ENCODE data around the gene AKAP4. TPM values are rescaled to one million over a fixed set of nuclear protein-coding genes. Genes with fewer than 3 reads are reported as not detected.

AKAP4 gene
- polyA plus RNA-seq, 2 of the 4 experiments (the other 2 are of a cell fraction) = not detected

- DNase-seq (ENCODE audit: low read depth in 1 of 2, low spot score in 1 of 2) (no peak), FAIRE-seq (no peak), ATAC-seq (no peak)
- CTCF ChIA-PET = no interaction called here
- Histone ChIP-seq H3K4me2 (no peak overlapping the region), H3K4me3 (no peak overlapping the region), H3K27ac (no peak overlapping the region), H3K9me3 (no peaks in the 10 kb centered on the region), H3K4me1 (no peaks in the 10 kb centered on the region)
- no peak for TF ChIP-seq FOXS1 (CRISPR knock-in tag; IDR thresholded peaks at IDR 0.05)
- TF ChIP-seq REST (IDR thresholded peaks at IDR 0.05) = no peak
- no peak for TF ChIP-seq E2F6 (IDR thresholded peaks at IDR 0.05; ENCODE audit: borderline replicate concordance, low read depth)
- no peak for TF ChIP-seq TFCP2L1 (CRISPR knock-in tag; IDR thresholded peaks at IDR 0.05)
- TF ChIP-seq MYC (IDR thresholded peaks at IDR 0.05; ENCODE audit: borderline replicate concordance, low read length) = no peak
- no peak for TF ChIP-seq NFE2L2 (conservative IDR thresholded peaks at IDR 0.05; ENCODE audit: low read length)
- no peak for TF ChIP-seq JUN (IDR thresholded peaks at IDR 0.05)
- TF ChIP-seq RCOR1 (IDR thresholded peaks at IDR 0.05; ENCODE audit: low read depth, low read length) = no peak
- TF ChIP-seq NPAS2 (CRISPR knock-in tag; IDR thresholded peaks at IDR 0.05; ENCODE audit: borderline replicate concordance) = no peak
- no peak for TF ChIP-seq GATA3 (IDR thresholded peaks at IDR 0.05; ENCODE audit: borderline replicate concordance)
- no peak for TF ChIP-seq EP300 (IDR thresholded peaks at IDR 0.05)
- TF ChIP-seq SREBF2 (IDR thresholded peaks at IDR 0.05) = no peak
- no peak for TF ChIP-seq CBX2 (IDR thresholded peaks at IDR 0.05; ENCODE audit: borderline replicate concordance, low read depth)
- TF ChIP-seq EHMT2 (IDR thresholded peaks at IDR 0.05; ENCODE audit: low read depth) = no peak
- WGBS (ENCODE audit: missing lambda C conversion rate) = 67% methylated on average over 1 of the region's 1 CpG
- POLR2A ChIA-PET = no interaction called here
These were observed 46.4 kb downstream of the AKAP4 start for GRCh38 chrX:50154429-50154828.

- no peaks in the 10 kb centered on the region for H3K9me3 ChIP-seq
- WGBS (ENCODE audit: missing lambda C conversion rate) = 87% methylated on average over 2 of the region's 2 CpGs
- CTCF ChIA-PET = no interaction called here
- no peak overlapping the region for H3K27ac ChIP-seq
- no peak for ATAC-seq
- FAIRE-seq = no peak
- no peak for DNase-seq (ENCODE audit: low read depth in 1 of 2, low spot score in 1 of 2)
- H3K4me3 ChIP-seq = no peak overlapping the region
- TF ChIP-seq CEBPB (IDR thresholded peaks at IDR 0.05) (no peak), EHMT2 (IDR thresholded peaks at IDR 0.05; ENCODE audit: low read depth) (no peak), CTCF (IDR thresholded peaks at IDR 0.05) (no peak), ESRRA (IDR thresholded peaks at IDR 0.05; ENCODE audit: borderline replicate concordance, low read length) (no peak), RNF2 (IDR thresholded peaks at IDR 0.05; ENCODE audit: borderline replicate concordance, low read depth) (no peak), RFX5 (IDR thresholded peaks at IDR 0.05) (no peak), CBX2 (IDR thresholded peaks at IDR 0.05; ENCODE audit: borderline replicate concordance, low read depth) (no peak), FOXS1 (CRISPR knock-in tag; IDR thresholded peaks at IDR 0.05) (no peak), FOSB (CRISPR knock-in tag; IDR thresholded peaks at IDR 0.05) (no peak), SMC3 (IDR thresholded peaks at IDR 0.05) (no peak), FOSL2 (IDR thresholded peaks at IDR 0.05) (no peak), FOSL2 (CRISPR knock-in tag; IDR thresholded peaks at IDR 0.05) (no peak), NFE2L2 (conservative IDR thresholded peaks at IDR 0.05; ENCODE audit: low read length) (no peak)
- POLR2A ChIA-PET = no interaction called here
- no peaks in the 10 kb centered on the region for H3K4me1 ChIP-seq
- H3K4me2 ChIP-seq = no peak overlapping the region
These were observed 48.4 kb downstream of the AKAP4 start for GRCh38 chrX:50152456-50152855.
